Heart left ventricle (tissue), 13 donors: ENCODE measurements around the gene DCAF11.

Experiments used
- CTCF ChIP-seq, 12 donors: fragments of 200-600 bp; sonication (generic) in 4 of 12; IDR thresholded peaks; one replicate each; pipeline versions ENCODE4 v1.5.0 to v1.8.0; 2018 to 2022; ENCODE audit warnings: antibody characterized with exemption in 12 of 12, mild to moderate bottlenecking in 5 of 12
- POLR2A ChIP-seq, 2 donors: fragments of 450-650 bp; IDR thresholded peaks; one replicate each; pipeline ENCODE4 v1.6.1; 2017; ENCODE audit warnings: antibody characterized with exemption in 2 of 2, mild to moderate bottlenecking in 2 of 2, moderate library complexity in 2 of 2
- donor health status: ischemic (EF 13 %, LVEDD 7.1; RV severe dilation, severe dysfunction).
- donor health status: DM: no; HTN: yes; CAD: no.
- donor health status: DM: no; HTN: no; CAD: no.
- donor health status: ischemic (EF 25% LVEDD 6.9; RV normal size, moderate dysfunction).
- donor health status: ischemic (EF 25% LVEDD 5.7; RV mildly dilated, moderate dysfunction).
- donor health status: ischemic (EF 35%, LVEDD 5.7; RV mildly dilated, moderate dysfunction).
- donor health status: nonischemic (EF 11% LVEDD 7.7; RV severe dilation, severe dysfunction).
- donor health status: DM: yes; HTN: yes; CAD: no.
- donor health status: PGD.
- donor health status: ischemic (EF 29% LVEDD 5.4; RV normal size, mild dysfunction).
- donor health status: nonischemic (EF 23%, LVEDD 6.1; RV moderate dilation, normal function).

- TF ChIP-seq POLR2A (IDR thresholded peaks at IDR 0.05) (peak in 1 of 2 donors; percentile 9), CTCF (IDR thresholded peaks at IDR 0.05) (peak in 2 of 12 donors; percentile 22 to 36)
These were observed at the start of gene DCAF11, which contains the start of gene NRL for GRCh38 chr14:24114532-24115421.
